Measurements from ENCODE around the gene GALM. TPM values are rescaled to one million over a fixed set of nuclear protein-coding genes. Genes with fewer than 3 reads are reported as not detected.

GALM gene
- total and polyA plus RNA-seq, 2 of the 8 experiments (the other 6 are each of a cell fraction or from before 2014, with no cell fraction given) = 9.9 to 13.1 TPM

- no peak for FAIRE-seq
- no peak for DNase-seq (ENCODE audit: low read depth in 1 of 2, low spot score in 2 of 2)
- Histone ChIP-seq H3K4me1 (replicated peaks in 1 of 4; ENCODE audit: control insufficient read depth in 3 of 4, insufficient read depth in 4 of 4, low read length in 3 of 4) (peaks cover 0 to 7% (median 3%) of the 10 kb centered on the region in 4 experiments; a peak in 3 of 7 replicates), H2BK120ac (replicated peaks; ENCODE audit: low read depth, low read length) (no peak overlapping the region), H2AFZ (ENCODE audit: low read length) (no peak overlapping the region), H3K23me2 (ENCODE audit: low read depth, low read length) (peaks cover 3% of the 10 kb centered on the region; the same call in 1 of the 2 replicates), H3K79me1 (ENCODE audit: low read depth, low read length) (no peaks in the 10 kb centered on the region), H3K27me3 (replicated peaks in 1 of 4; ENCODE audit: control insufficient read depth in 3 of 4, extremely low read depth in 1 of 4, insufficient read depth in 3 of 4, low read length in 3 of 4) (no peaks in the 10 kb centered on the region), H3K27ac (ENCODE audit: low read depth, low read length) (no peak overlapping the region), H2BK20ac (ENCODE audit: low read length) (no peak overlapping the region), H3K18ac (ENCODE audit: extremely low read depth, low read length) (no peak overlapping the region), H4K5ac (ENCODE audit: insufficient read length, low read depth, low read length) (no peak overlapping the region), H4K8ac (ENCODE audit: extremely low read depth, insufficient read depth, low read length) (no peak overlapping the region), H3K14ac (ENCODE audit: insufficient read length) (no peak overlapping the region), H3K4me2 (ENCODE audit: insufficient read depth in 1 of 2, low read depth in 2 of 2, low read length in 2 of 2) (no peak overlapping the region), H4K91ac (replicated peaks; ENCODE audit: insufficient read length, low read length) (no peak overlapping the region), H2BK12ac (ENCODE audit: low read depth, low read length) (no peak overlapping the region), H3K23ac (ENCODE audit: insufficient read length) (no peak overlapping the region), H2BK15ac (ENCODE audit: low read length) (no peak overlapping the region), H4K20me1 (replicated peaks in 1 of 2; ENCODE audit: control insufficient read depth in 1 of 2, insufficient read depth in 2 of 2, low read length in 2 of 2) (peaks cover 0 to 1% of the 10 kb centered on the region in 2 experiments), H2BK5ac (ENCODE audit: low read depth, low read length) (no peak overlapping the region), H3K56ac (replicated peaks; ENCODE audit: insufficient read length, low read depth, low read length) (peak overlapping the region; percentile 99), H3K4me3 (ENCODE audit: extremely low read depth in 1 of 4, insufficient read depth in 2 of 4, low read depth in 3 of 4, low read length in 4 of 4) (no peak overlapping the region), H3K4ac (replicated peaks; ENCODE audit: insufficient read length, low read depth, low read length) (no peak overlapping the region), H3K9ac (replicated peaks in 1 of 4; ENCODE audit: extremely low read depth in 1 of 4, low read depth in 3 of 4, low read length in 3 of 4) (no peak overlapping the region), H2AK5ac (ENCODE audit: low read depth, low read length) (no peak overlapping the region), H3K79me2 (ENCODE audit: control insufficient read depth in 1 of 2, insufficient read depth in 2 of 2, low read length in 2 of 2) (no peaks in the 10 kb centered on the region), H3K9me3 (ENCODE audit: insufficient read depth in 2 of 2, low read depth in 1 of 2, low read length in 1 of 2) (0 out of 4 replicates have a peak, but pooled peaks cover 0 to 3% of the 10 kb centered on the region in 2 experiments), H3K36me3 (ENCODE audit: control insufficient read depth in 2 of 4, insufficient read depth in 4 of 4, low read length in 3 of 4) (no peaks in the 10 kb centered on the region; a peak in 1 of 8 replicates)
- ChIA-PET CTCF (ENCODE audit: partially characterized antibody) (no interaction called here), POLR2A (ENCODE audit: partially characterized antibody) (interaction anchor here (0.7 kb wide), 1 partner anchor 32 kb away, joined by 3 read pairs; no protein-coding TSS in a partner anchor)
- TF ChIP-seq GABPA (IDR thresholded peaks at IDR 0.05; ENCODE audit: borderline replicate concordance, insufficient read depth, low read length) = no peak
- no peak for TF ChIP-seq TBP (IDR thresholded peaks at IDR 0.05; ENCODE audit: low read depth, low read length)
Observed at GRCh38 chr2:38711558-38711957, 45.6 kb downstream of the GALM start.
